Occipital lobe (tissue), 2 donors: ENCODE data around the gene ZNF432. TPM values are rescaled to one million over a fixed set of nuclear protein-coding genes. Genes with fewer than 3 reads are reported as not detected.
"Not testable (repeated sequence)": the region's sequence is repeated elsewhere in the genome, so short reads cannot be mapped to it uniquely, and the experiment has no call there.

Source experiments
- DNase-seq: peaks from one replicate; lab custom pipeline; 2025; lab: John Stamatoyannopoulos, UW
- total RNA-seq: library from RNA; depleted of rRNA; stranded (reverse); fragments of >200 nt; gene quantifications from one replicate; pipeline ENCODE4 v1.2.3, GENCODE V29; 2014

The ZNF432 gene
- total RNA-seq, result 17.6 TPM

DNA sequence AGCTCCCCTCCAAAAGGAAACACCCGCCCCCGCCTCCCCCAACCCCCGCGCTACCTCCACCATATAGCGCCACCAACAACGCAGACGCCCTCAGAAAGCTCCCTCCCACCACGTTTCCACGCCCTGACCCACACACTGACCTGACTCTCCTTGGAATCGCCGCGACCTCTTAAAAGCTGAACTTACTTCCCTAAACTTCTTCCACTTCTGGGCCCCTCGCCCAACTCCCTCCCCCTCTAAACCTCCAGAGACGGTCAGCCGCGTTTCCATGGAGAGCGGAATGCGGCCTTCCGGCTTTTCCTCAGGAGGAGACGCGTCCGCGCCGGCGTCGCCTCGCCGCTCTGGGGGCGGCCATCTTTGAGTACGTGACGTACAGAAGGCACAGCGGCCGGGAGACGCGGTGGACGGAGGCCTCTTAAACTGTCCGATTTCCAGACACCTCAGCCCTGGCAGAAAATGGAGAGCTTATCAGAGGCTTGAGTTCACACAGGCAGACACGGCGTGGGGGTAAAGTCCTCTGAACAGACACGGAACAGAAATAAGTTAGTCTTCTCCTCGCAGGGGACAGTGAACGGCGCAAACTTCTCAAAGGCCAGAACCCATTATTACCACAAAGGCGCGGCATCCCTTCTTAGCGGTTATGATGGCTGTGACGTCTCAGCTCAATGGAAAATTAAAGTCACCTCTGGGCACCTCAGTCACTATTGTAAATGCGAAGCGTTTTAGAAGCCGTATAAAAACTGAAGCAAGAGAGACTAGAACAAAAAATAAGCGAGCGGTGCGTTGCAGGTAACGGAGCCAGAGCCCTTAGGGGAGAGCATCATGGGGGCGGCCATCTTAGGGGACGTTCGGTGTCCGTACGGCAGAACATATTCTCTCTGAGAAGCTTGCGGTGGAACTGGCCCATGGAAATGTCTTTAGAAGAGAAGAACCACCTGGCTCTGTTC lies at the start of gene ZNF432:
ZNF432 (minus strand) TSS at position 284 of the 947 bp plus-strand sequence. CDS start 1,970 bp downstream, outside the sequence.
- DNase-seq, result peak; percentile 83

DNA sequence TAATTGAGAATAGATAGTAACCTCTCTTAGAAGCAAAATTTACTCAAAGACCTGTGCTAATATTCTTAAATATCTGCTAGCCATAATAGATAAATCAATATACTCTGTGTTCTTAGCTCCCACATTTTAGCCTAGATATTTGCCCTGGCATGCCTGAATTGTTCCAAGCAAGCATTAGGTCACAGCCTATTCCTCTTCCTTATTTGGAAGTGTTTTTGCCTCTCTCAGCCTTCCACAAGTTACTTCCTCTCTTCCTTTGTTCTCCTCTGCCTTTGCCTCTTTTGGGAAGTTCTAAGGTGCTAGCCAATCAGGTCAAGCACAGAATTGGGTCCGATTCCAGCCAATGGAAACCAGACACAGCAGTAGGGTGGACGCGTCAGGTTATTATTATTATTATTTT lies 47.8 kb upstream of the ZNF432 start:
- DNase-seq, result not testable (repeated sequence)

DNA sequence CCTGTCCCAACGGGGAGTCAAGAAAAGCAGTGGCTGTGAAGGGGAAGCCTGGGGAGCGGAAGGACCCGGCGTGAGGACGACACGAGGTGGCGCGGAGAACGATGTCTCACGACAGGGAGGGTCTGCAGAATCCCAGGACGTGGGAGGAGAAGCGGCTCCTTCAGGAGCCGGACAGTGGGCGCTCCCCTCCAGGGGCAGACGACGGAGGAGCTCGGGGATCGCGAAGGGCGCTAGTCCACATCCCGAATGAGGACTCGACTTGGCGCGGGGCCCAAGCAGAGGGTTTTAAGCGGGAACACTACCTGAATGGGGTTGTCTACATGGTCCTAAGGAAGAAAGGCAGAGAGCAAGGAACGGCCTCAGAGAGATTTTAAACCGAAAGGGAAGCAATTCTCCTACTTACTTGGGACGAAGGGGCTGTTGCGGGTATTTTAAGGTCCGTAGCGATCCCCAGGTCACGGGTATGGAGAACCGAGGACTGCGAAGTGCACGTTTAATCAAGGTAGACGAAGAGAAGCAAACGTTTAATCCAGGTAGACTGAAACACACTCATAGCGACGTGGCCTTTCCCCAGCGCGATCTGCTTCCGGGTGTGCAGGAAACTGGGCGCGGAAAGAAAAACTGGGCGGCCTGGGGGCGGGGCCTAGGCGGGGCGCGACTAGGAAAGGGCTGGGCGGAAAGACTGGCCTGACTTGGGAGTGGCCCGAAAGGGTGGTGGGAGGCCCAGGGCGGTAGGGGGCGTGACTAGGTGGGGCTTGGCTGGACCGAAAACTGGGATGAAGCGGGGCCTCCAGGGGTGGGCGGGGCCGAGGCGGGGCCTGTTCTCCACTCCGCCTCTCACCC lies 46.8 kb upstream of the ZNF432 start, which contains the start of gene ZNF841:
ZNF841 (minus strand) TSS at position 594 of the 843 bp plus-strand sequence. CDS start 10,964 bp downstream, outside the sequence.
- DNase-seq, result peak; percentile 91

- DNase-seq, result no peak
Observed at GRCh38 chr19:52094526-52095130, 46.0 kb upstream of the ZNF432 start.

DNA sequence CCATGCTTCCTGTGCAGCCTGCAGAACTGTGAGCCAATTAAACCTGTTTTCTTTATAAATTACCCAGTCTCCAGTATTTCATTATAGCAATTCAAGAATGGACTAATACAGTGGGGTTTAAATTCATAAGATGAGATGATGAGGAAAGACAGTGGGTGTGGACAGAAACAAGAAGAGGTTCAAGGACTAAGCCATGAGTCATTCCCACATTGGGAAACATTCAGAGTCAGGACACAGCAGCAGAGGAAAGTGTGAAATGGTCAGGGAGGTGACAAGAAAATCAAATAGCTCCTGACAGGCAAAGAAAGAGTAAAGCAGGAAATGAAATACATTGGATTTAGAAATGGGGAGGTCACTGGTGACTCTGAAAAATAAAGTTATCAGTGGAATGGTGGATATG lies 37.8 kb upstream of the ZNF432 start:
- DNase-seq, result no peak

DNA sequence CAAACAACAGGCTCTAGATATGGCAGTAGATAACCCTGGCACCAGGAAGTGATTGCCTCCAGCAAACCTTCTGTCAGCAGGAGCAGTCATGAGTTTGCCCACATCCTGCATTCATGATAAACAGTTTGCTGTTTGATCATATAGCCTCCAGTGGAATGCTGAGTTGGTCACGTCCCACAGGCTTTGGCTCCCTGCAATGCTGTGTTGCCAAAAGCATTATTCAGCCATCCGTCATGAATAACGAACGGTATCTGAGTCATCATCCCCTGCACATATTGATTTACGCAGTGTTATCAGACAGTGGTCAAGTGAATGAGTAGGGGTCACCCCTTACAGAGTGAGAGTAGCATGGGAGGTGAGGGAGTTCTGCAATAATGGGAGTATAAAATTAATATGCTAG lies 21.9 kb upstream of the ZNF432 start:
- no peak for DNase-seq

- no peak for DNase-seq
Observed at GRCh38 chr19:52069653-52070052, 21.0 kb upstream of the ZNF432 start.

DNA sequence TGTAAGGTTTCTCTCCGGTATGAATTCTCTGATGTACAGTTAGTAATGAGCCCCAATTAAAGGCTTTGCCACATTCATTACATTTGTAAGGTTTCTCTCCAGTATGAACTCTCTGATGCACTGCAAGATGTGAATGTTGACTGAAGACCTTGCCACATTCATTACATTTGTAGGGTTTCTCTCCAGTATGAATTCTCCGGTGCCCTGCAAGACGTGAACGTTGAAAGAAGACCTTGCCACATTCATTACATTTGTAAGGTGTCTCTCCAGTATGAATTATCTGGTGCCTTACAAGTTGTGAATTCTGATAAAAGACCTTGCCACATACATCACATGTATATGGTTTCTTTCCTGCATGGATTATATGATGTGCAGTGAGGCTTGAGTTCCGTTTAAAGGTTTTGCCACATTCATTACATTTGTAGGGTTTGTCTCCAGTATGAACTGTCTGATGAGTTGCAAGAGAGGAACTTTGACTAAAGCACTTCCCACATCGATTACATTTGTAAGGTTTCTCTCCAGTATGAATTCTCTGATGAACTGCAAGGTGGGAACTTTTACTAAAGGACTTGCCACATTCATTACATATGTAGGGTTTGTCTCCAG lies 17.7 kb upstream of the ZNF432 start:
- no peak for DNase-seq

DNA sequence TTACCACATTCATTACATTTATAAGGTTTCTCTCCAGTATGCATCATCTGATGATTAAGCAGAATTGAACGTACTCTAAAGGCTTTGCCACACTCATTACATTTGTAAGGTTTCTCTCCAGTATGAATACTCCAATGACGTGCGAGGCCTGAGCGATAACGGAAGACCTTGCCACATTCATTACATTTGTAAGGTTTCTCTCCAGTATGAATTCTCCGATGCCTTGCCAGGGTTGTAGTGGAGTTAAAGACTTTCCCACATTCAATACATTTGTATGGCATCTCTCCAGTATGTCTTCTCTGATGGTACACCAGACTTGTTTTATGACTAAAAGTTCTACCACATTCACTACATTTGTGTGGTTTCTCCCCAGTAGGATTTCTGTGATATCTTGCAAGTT lies 16.8 kb upstream of the ZNF432 start:
- DNase-seq, result no peak

DNA sequence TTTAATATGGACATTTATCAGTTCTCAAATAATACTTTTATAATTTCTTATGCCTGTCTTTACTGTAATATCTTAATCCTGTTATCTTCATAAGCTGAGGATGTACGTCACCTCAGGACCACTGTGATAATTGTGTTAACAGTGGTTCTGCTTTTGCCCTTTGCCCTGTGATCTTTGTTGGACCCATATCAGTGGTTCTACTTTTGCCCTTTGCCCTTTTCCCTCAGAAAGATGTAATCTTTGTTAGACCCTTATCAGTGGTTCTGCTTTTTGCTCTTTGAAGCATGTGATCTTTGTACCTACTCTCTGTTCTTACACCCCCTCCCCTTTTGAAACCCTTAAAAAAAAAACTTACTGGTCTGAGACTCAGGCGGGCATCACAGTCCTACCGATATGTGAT lies 7.8 kb upstream of the ZNF432 start:
- DNase-seq, result not testable (repeated sequence)

- not testable (repeated sequence) for DNase-seq
Observed at GRCh38 chr19:52051736-52052135, 3.1 kb upstream of the ZNF432 start.

DNA sequence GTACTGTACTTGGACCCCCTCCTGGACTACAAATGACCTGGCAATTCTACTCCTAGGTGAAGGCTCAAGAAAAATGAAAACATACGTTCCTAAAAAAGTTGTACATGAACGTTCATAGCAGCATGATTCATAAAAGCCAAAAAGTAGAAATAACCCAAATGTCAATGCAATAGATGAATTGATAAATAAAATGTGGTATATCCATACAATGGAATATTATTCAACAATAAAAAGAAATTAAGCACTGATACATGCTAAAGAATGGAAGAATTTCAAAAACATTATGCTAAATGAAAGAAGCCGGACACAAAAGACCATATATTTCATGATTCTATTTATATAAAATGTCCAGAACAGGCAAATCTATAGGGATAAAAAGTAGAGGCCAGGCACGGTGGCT lies 9.5 kb downstream of the ZNF432 start:
- DNase-seq, result no peak

- no peak for DNase-seq
Observed at GRCh38 chr19:52034051-52034728, 14.4 kb downstream of the ZNF432 start.

DNA sequence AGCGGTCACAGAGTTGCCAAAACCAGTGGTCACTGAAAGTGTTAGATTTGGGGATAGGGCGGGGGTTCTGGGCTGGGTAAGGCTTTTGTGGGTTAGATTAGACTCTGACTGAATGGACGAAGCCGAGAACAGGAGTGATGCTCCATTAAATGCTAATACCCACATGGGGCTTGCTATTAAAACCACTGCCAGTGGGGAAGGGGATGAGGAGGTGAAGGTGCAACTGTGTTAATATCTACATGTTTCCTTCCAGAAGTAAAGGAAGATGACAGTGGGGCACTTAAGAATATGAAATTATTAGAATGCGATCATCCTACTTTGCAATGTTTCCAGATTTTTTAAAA lies 19.9 kb downstream of the ZNF432 start:
- DNase-seq, result no peak

- DNase-seq, result peak; percentile 91
Observed at GRCh38 chr19:52028027-52028779, 20.4 kb downstream of the ZNF432 start, which contains the start of gene ZNF614. TSS of gene ZNF614 (minus strand) at chr19:52028379. CDS start at chr19:52025745, 2,634 bp downstream.

GRCh38 chr19:52026255-52026990 lies 22.2 kb downstream of the ZNF432 start:
- DNase-seq, result not testable (repeated sequence)

DNA sequence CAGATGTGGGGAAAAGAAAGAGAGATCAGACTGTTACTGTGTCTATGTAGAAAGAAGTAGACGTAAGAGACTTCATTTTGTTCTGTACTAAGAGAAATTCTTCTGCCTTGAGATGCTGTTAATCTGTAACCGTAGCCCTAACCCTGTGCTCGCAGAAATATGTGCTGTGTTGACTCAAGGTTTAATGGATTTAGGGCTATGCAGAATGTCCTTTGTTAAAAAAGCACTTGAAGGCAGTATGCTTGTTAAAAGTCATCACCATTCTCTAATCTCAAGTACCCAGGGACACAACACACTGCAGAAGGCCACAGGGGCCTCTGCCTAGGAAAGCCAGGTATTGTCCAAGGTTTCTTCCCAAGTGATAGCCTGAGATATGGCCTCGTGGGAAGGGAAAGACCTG lies 24.2 kb downstream of the ZNF432 start:
- not testable (repeated sequence) for DNase-seq

- no peak for DNase-seq
Observed at GRCh38 chr19:52022193-52022592, 26.4 kb downstream of the ZNF432 start.

- DNase-seq, result no peak
Observed at GRCh38 chr19:52020506-52020905, 28.1 kb downstream of the ZNF432 start.
